Smooth muscle cell (in vitro differentiated cells): ENCODE data around the gene PCBP3. TPM values are rescaled to one million over a fixed set of nuclear protein-coding genes. Genes with fewer than 3 reads are reported as not detected.

Experiments used
- DNase-seq: peaks from one replicate; lab custom pipeline; 2025; ENCODE audit not compliant: unreplicated experiment; lab: John Stamatoyannopoulos, UW
- H2AFZ ChIP-seq: fragments of 200-600 bp; sonication (generic); 2 replicates; pipeline ENCODE4 v1.6.0; 2016; ENCODE audit warnings: antibody characterized with exemption, low read depth, mild to moderate bottlenecking
- H3F3A ChIP-seq: fragments of 200-600 bp; sonication (generic); 2 replicates; pipeline ENCODE4 v1.6.0; 2017; ENCODE audit warnings: antibody characterized with exemption, low read depth
- H3K27ac ChIP-seq: fragments of 200-600 bp; sonication (generic); 2 replicates; pipeline ENCODE4 v1.5.1; 2016; ENCODE audit warnings: low read depth, mild to moderate bottlenecking
- H3K27me3 ChIP-seq: fragments of 200-600 bp; sonication (generic); 2 replicates; pipeline ENCODE4 v1.6.1; 2016; ENCODE audit warnings: low read depth, mild to moderate bottlenecking
- H3K36me3 ChIP-seq: fragments of 200-600 bp; sonication (generic); 2 replicates; pipeline ENCODE4 v1.5.1; 2016; ENCODE audit warnings: low read depth
- H3K4me1 ChIP-seq: fragments of 200-600 bp; sonication (generic); 2 replicates; pipeline ENCODE4 v1.5.1; 2016; ENCODE audit warnings: low read depth
- H3K4me2 ChIP-seq: fragments of 200-600 bp; sonication (generic); 2 replicates; pipeline ENCODE4 v1.6.0; 2016; ENCODE audit warnings: mild to moderate bottlenecking
- H3K4me3 ChIP-seq: fragments of 200-600 bp; sonication (generic); 2 replicates; pipeline ENCODE4 v1.5.1; 2016; ENCODE audit warnings: mild to moderate bottlenecking
- H3K79me2 ChIP-seq: fragments of 200-600 bp; sonication (generic); 2 replicates; pipeline ENCODE4 v1.6.0; 2016; ENCODE audit warnings: low read depth, mild to moderate bottlenecking
- H3K9ac ChIP-seq: fragments of 200-600 bp; sonication (generic); 2 replicates; pipeline ENCODE4 v1.6.0; 2016; ENCODE audit warnings: low read depth
- H3K9me3 ChIP-seq: fragments of 200-600 bp; sonication (generic); replicated peaks from 2 replicates; pipeline ENCODE4 v1.5.1; 2016; ENCODE audit warnings: low read depth
- H4K20me1 ChIP-seq: fragments of 200-600 bp; sonication (generic); 2 replicates; pipeline ENCODE4 v1.6.0; 2016; ENCODE audit warnings: low read depth
- CTCF ChIP-seq: fragments of 200-600 bp; sonication (generic); IDR thresholded peaks from 2 replicates; pipeline ENCODE4 v1.5.1; 2017; ENCODE audit warnings: borderline replicate concordance, mild to moderate bottlenecking, antibody characterized with exemption; ENCODE audit not compliant: insufficient read depth, poor library complexity, severe bottlenecking
- WGBS: methylation state at CpG from one replicate; pipeline ENCODE4 v1.1.7; 2016; ENCODE audit warnings: low lambda C conversion rate; 5-methylcytosine and 5-hydroxymethylcytosine counted together
- polyA plus RNA-seq: library from polyadenylated mRNA; unstranded; fragments of >200 nt; fragmentation: Nextera tagmentation; extraction: Ambion mirVana; gene quantifications from 2 replicates; pipeline ENCODE4 v1.2.1, GENCODE V29; 2016
- total RNA-seq: library from RNA; depleted of rRNA; stranded (reverse); fragments of >200 nt; gene quantifications from 2 replicates; pipeline ENCODE4 v1.2.3, GENCODE V29; 2014

Gene PCBP3
- total and polyA plus RNA-seq, 2 experiments from 2014 or later = 8.9 to 23.1 TPM

GRCh38 chr21:45817345-45817744 is 173.8 kb downstream of the PCBP3 start:
- Histone ChIP-seq H3K4me2 (no peak overlapping the region), H3F3A (peaks cover 3% of the 10 kb centered on the region), H3K9ac (no peak overlapping the region), H2AFZ (no peak overlapping the region), H4K20me1 (no peaks in the 10 kb centered on the region), H3K79me2 (no peaks in the 10 kb centered on the region), H3K27me3 (no peaks in the 10 kb centered on the region), H3K36me3 (no peaks in the 10 kb centered on the region), H3K27ac (no peak overlapping the region), H3K9me3 (no peaks in the 10 kb centered on the region), H3K4me1 (no peaks in the 10 kb centered on the region), H3K4me3 (no peak overlapping the region)
- 94% methylated on average over 13 of the region's 13 CpGs for WGBS
- no peak for TF ChIP-seq CTCF
- no peak for DNase-seq

- peaks cover 3% of the 10 kb centered on the region for H3F3A ChIP-seq
- H3K27ac ChIP-seq = peak overlapping the region; percentile 87
- no peak overlapping the region for H3K4me3 ChIP-seq
- H3K9ac ChIP-seq = peak overlapping the region; percentile 55
- H3K27me3 ChIP-seq = no peaks in the 10 kb centered on the region
- WGBS = 69% methylated on average over 11 of the region's 11 CpGs
- H3K4me2 ChIP-seq = peak overlapping the region; percentile 36
- no peak for DNase-seq
- no peaks in the 10 kb centered on the region for H3K9me3 ChIP-seq
- TF ChIP-seq CTCF = no peak
- no peaks in the 10 kb centered on the region for H3K79me2 ChIP-seq
- H4K20me1 ChIP-seq = no peaks in the 10 kb centered on the region
- no peaks in the 10 kb centered on the region for H3K4me1 ChIP-seq
- H2AFZ ChIP-seq = no peak overlapping the region
- H3K36me3 ChIP-seq = no peaks in the 10 kb centered on the region
Measured at GRCh38 chr21:45818276-45818903, 174.9 kb downstream of the PCBP3 start.

GRCh38 chr21:45818904-45819285 is 175.4 kb downstream of the PCBP3 start:
- WGBS = 28% methylated on average over 8 of the region's 8 CpGs
- Histone ChIP-seq H3K27ac (peak overlapping the region; percentile 87), H3K9ac (peak overlapping the region; percentile 55)

More at GRCh38 chr21:45818904-45819285, 175.4 kb downstream of the PCBP3 start:
- Histone ChIP-seq H3K79me2 (no peaks in the 10 kb centered on the region), H4K20me1 (no peaks in the 10 kb centered on the region), H3K4me2 (peak overlapping the region; percentile 62), H3K9me3 (no peaks in the 10 kb centered on the region), H3F3A (peaks cover 3% of the 10 kb centered on the region), H2AFZ (no peak overlapping the region), H3K27me3 (no peaks in the 10 kb centered on the region), H3K36me3 (no peaks in the 10 kb centered on the region), H3K4me1 (no peaks in the 10 kb centered on the region), H3K4me3 (no peak overlapping the region)
- DNase-seq = peak; percentile 31
- no peak for TF ChIP-seq CTCF
